Trophoblast cell (in vitro differentiated cells and primary cell): ENCODE measurements around the gene FUT8.
A peak's percentile ranks its signal among the peaks of the same experiment; 100 is the strongest.

Experiments used
- DNase-seq, 2 donors: peaks; one replicate each; pipeline ENCODE4 v3.0.0-alpha.2; 2016
- H2AFZ ChIP-seq: 2 replicates; pipeline ENCODE4 v1.6.1; 2013; ENCODE audit warnings: low read length, moderate library complexity, mild to moderate bottlenecking; ENCODE audit not compliant: insufficient read depth, poor library complexity
- H2AK5ac ChIP-seq: 2 replicates; pipeline ENCODE4 v1.6.1; 2013; ENCODE audit warnings: mild to moderate bottlenecking, low read length
- H2BK120ac ChIP-seq: 2 replicates; pipeline ENCODE4 v1.6.1; 2013; ENCODE audit warnings: low read length, mild to moderate bottlenecking, moderate library complexity; ENCODE audit not compliant: insufficient read depth, poor library complexity
- H2BK12ac ChIP-seq: 2 replicates; pipeline ENCODE4 v1.6.1; 2013; ENCODE audit warnings: mild to moderate bottlenecking, low read length, moderate library complexity
- H2BK5ac ChIP-seq: 2 replicates; pipeline ENCODE4 v1.6.1; 2013; ENCODE audit warnings: low read length, low read depth, moderate library complexity, mild to moderate bottlenecking; ENCODE audit not compliant: poor library complexity
- H3K14ac ChIP-seq: 2 replicates; pipeline ENCODE4 v1.6.1; 2013; ENCODE audit warnings: mild to moderate bottlenecking, low read length
- H3K18ac ChIP-seq: 2 replicates; pipeline ENCODE4 v1.6.1; 2013; ENCODE audit warnings: mild to moderate bottlenecking, low read length
- H3K23ac ChIP-seq: 2 replicates; pipeline ENCODE4 v1.6.1; 2013; ENCODE audit warnings: low read length
- H3K27ac ChIP-seq: 2 replicates; pipeline ENCODE4 v1.5.1; 2013; ENCODE audit warnings: low read depth, mild to moderate bottlenecking, inconsistent platforms, low read length, moderate library complexity
- H3K27me3 ChIP-seq: 2 replicates; pipeline ENCODE4 v1.6.1; 2013; ENCODE audit warnings: inconsistent platforms, mild to moderate bottlenecking, low read length, moderate library complexity; ENCODE audit not compliant: insufficient read depth
- H3K36me3 ChIP-seq, 2 experiments: 1 replicate in 1 of 2; 2 replicates in 1 of 2; pipeline ENCODE4 v1.6.1; 2013; ENCODE audit warnings: low read length in 2 of 2, mild to moderate bottlenecking in 2 of 2, moderate library complexity in 1 of 2; ENCODE audit not compliant: insufficient read depth in 2 of 2, control insufficient read depth in 1 of 2
- H3K4ac ChIP-seq: 2 replicates; pipeline ENCODE4 v1.6.1; 2013; ENCODE audit warnings: low read depth, mild to moderate bottlenecking, low read length, moderate library complexity
- H3K4me1 ChIP-seq, 2 experiments: 1 replicate in 1 of 2; 2 replicates in 1 of 2; pipeline ENCODE4 v1.6.1; 2013; ENCODE audit warnings: low read length in 2 of 2, mild to moderate bottlenecking in 2 of 2, moderate library complexity in 1 of 2; ENCODE audit not compliant: insufficient read depth in 2 of 2, control insufficient read depth in 1 of 2
- H3K4me2 ChIP-seq: 2 replicates; pipeline ENCODE4 v1.6.1; 2013; ENCODE audit warnings: inconsistent platforms, mild to moderate bottlenecking, low read length, moderate library complexity
- H3K4me3 ChIP-seq: 2 replicates; pipeline ENCODE4 v1.5.1; 2013; ENCODE audit warnings: mild to moderate bottlenecking, low read depth, low read length, inconsistent platforms
- H3K79me1 ChIP-seq: one replicate; pipeline ENCODE4 v1.6.1; 2013; ENCODE audit warnings: low read length
- H3K79me2 ChIP-seq: 2 replicates; pipeline ENCODE4 v1.6.1; 2013; ENCODE audit warnings: low read length, mild to moderate bottlenecking; ENCODE audit not compliant: control insufficient read depth, insufficient read depth, poor library complexity
- H3K9ac ChIP-seq: 2 replicates; pipeline ENCODE4 v1.6.1; 2013; ENCODE audit warnings: mild to moderate bottlenecking, low read length
- H3K9me3 ChIP-seq: 2 replicates; pipeline ENCODE4 v1.6.1; 2013; ENCODE audit warnings: low read depth, mild to moderate bottlenecking, control low read depth, inconsistent platforms, low read length; ENCODE audit not compliant: insufficient read depth
- H4K12ac ChIP-seq: 2 replicates; pipeline ENCODE4 v1.6.1; 2013; ENCODE audit warnings: low read depth, mild to moderate bottlenecking, low read length, moderate library complexity
- H4K8ac ChIP-seq: 2 replicates; pipeline ENCODE4 v1.6.1; 2013; ENCODE audit warnings: low read depth, mild to moderate bottlenecking, low read length, moderate library complexity
- H4K91ac ChIP-seq: one replicate; pipeline ENCODE4 v1.6.1; 2013; ENCODE audit warnings: low read depth, mild to moderate bottlenecking, low read length, moderate library complexity
- WGBS: extraction: QIAGEN DNeasy Blood & Tissue Kit; methylation state at CpG from one replicate; pipeline ENCODE4 v1.1.7; 2013; ENCODE audit warnings: missing lambda C conversion rate; ENCODE audit not compliant: insufficient read length, insufficient coverage; ENCODE audit errors: extremely low coverage; 5-methylcytosine and 5-hydroxymethylcytosine counted together

Gene FUT8

GRCh38 chr14:65479386-65479785 is 66.9 kb downstream of the FUT8 start:
- peak overlapping the region; percentile 58 for H3K4ac ChIP-seq
- H3K4me3 ChIP-seq: no peak overlapping the region
- H2BK12ac ChIP-seq: no peak overlapping the region
- no peak overlapping the region for H3K23ac ChIP-seq
- H3K79me1 ChIP-seq: peaks cover 1% of the 10 kb centered on the region
- no peaks in the 10 kb centered on the region for H3K36me3 ChIP-seq
- H3K18ac ChIP-seq: no peak overlapping the region
- no peak overlapping the region for H4K91ac ChIP-seq
- peaks cover 10% of the 10 kb centered on the region for H3K79me2 ChIP-seq
- no peak overlapping the region for H2AFZ ChIP-seq
- no peak overlapping the region for H4K8ac ChIP-seq
- no peaks in the 10 kb centered on the region for H3K9me3 ChIP-seq
- no peak overlapping the region for H3K4me2 ChIP-seq
- H3K27ac ChIP-seq: no peak overlapping the region
- H3K4me1 ChIP-seq: peaks cover 7 to 17% of the 10 kb centered on the region in 2 experiments
- H2AK5ac ChIP-seq: no peak overlapping the region
- H4K12ac ChIP-seq: no peak overlapping the region
- H3K9ac ChIP-seq: no peak overlapping the region
- no peaks in the 10 kb centered on the region for H3K27me3 ChIP-seq
- no peak overlapping the region for H2BK5ac ChIP-seq
- no CpG with 5 or more reads among the region's 2 CpGs for WGBS
- H2BK120ac ChIP-seq: no peak overlapping the region
- no peak overlapping the region for H3K14ac ChIP-seq
- no peak for DNase-seq

- peak overlapping the region; percentile 53 for H3K4ac ChIP-seq
- H2BK5ac ChIP-seq: no peak overlapping the region
- H3K18ac ChIP-seq: peak overlapping the region; percentile 17
- H4K8ac ChIP-seq: no peak overlapping the region
- H4K91ac ChIP-seq: no peak overlapping the region
- peak overlapping the region; percentile 30 for H2BK12ac ChIP-seq
- no peaks in the 10 kb centered on the region for H3K27me3 ChIP-seq
- H3K23ac ChIP-seq: no peak overlapping the region
- H3K9ac ChIP-seq: no peak overlapping the region
- no peak overlapping the region for H4K12ac ChIP-seq
- H3K36me3 ChIP-seq: no peaks in the 10 kb centered on the region
- no peak overlapping the region for H2BK120ac ChIP-seq
- no peak overlapping the region for H3K4me3 ChIP-seq
- H2AK5ac ChIP-seq: no peak overlapping the region
- WGBS: no CpG with 5 or more reads among the region's 4 CpGs
- H3K79me2 ChIP-seq: peaks cover 10% of the 10 kb centered on the region
- DNase-seq: no peak
- H3K27ac ChIP-seq: no peak overlapping the region
- H3K4me1 ChIP-seq: peaks cover 5 to 11% of the 10 kb centered on the region in 2 experiments
- H3K9me3 ChIP-seq: no peaks in the 10 kb centered on the region
- no peak overlapping the region for H3K14ac ChIP-seq
- no peak overlapping the region for H2AFZ ChIP-seq
- no peak overlapping the region for H3K4me2 ChIP-seq
- H3K79me1 ChIP-seq: no peaks in the 10 kb centered on the region
Observed at GRCh38 chr14:65482757-65483438, 70.4 kb downstream of the FUT8 start.

GRCh38 chr14:65483647-65484046 is 71.1 kb downstream of the FUT8 start:
- H2AK5ac ChIP-seq: no peak overlapping the region
- H2BK12ac ChIP-seq: no peak overlapping the region
- no peaks in the 10 kb centered on the region for H3K79me1 ChIP-seq
- no peak overlapping the region for H3K27ac ChIP-seq
- peaks cover 10% of the 10 kb centered on the region for H3K79me2 ChIP-seq
- WGBS: no CpG with 5 or more reads among the region's 4 CpGs
- no peak overlapping the region for H4K12ac ChIP-seq
- H4K8ac ChIP-seq: no peak overlapping the region
- no peaks in the 10 kb centered on the region for H3K27me3 ChIP-seq
- no peak overlapping the region for H3K9ac ChIP-seq
- H3K18ac ChIP-seq: no peak overlapping the region
- no peak overlapping the region for H3K4me2 ChIP-seq
- no peaks in the 10 kb centered on the region for H3K9me3 ChIP-seq
- no peaks in the 10 kb centered on the region for H3K36me3 ChIP-seq
- H3K4me1 ChIP-seq: peaks cover 5 to 9% of the 10 kb centered on the region in 2 experiments
- H3K14ac ChIP-seq: no peak overlapping the region
- no peak overlapping the region for H2BK120ac ChIP-seq
- no peak overlapping the region for H4K91ac ChIP-seq
- no peak overlapping the region for H3K4me3 ChIP-seq
- H2AFZ ChIP-seq: no peak overlapping the region
- H3K23ac ChIP-seq: no peak overlapping the region
- H2BK5ac ChIP-seq: no peak overlapping the region
- DNase-seq: no peak
- peak overlapping the region; percentile 83 for H3K4ac ChIP-seq

GRCh38 chr14:65485516-65485915 is 73.0 kb downstream of the FUT8 start:
- no peak for DNase-seq
- WGBS: no CpG with 5 or more reads among the region's 3 CpGs
- H3K4me2 ChIP-seq: no peak overlapping the region

More at GRCh38 chr14:65485516-65485915, 73.0 kb downstream of the FUT8 start:
- H3K4me1 ChIP-seq: peaks cover 5 to 9% of the 10 kb centered on the region in 2 experiments
- no peak overlapping the region for H2BK120ac ChIP-seq
- H2AK5ac ChIP-seq: no peak overlapping the region
- no peak overlapping the region for H3K9ac ChIP-seq
- H3K4ac ChIP-seq: peak overlapping the region; percentile 67
- H3K9me3 ChIP-seq: no peaks in the 10 kb centered on the region
- no peak overlapping the region for H2AFZ ChIP-seq
- H2BK5ac ChIP-seq: no peak overlapping the region
- no peak overlapping the region for H3K23ac ChIP-seq
- no peak overlapping the region for H3K4me3 ChIP-seq
- no peak overlapping the region for H4K12ac ChIP-seq
- peaks cover 10% of the 10 kb centered on the region for H3K79me2 ChIP-seq
- H4K91ac ChIP-seq: no peak overlapping the region
- H3K27ac ChIP-seq: peak overlapping the region; percentile 20
- H3K14ac ChIP-seq: no peak overlapping the region
- H3K27me3 ChIP-seq: no peaks in the 10 kb centered on the region
- H3K36me3 ChIP-seq: no peaks in the 10 kb centered on the region
- no peaks in the 10 kb centered on the region for H3K79me1 ChIP-seq
- H3K18ac ChIP-seq: no peak overlapping the region
- H2BK12ac ChIP-seq: no peak overlapping the region
- no peak overlapping the region for H4K8ac ChIP-seq
